Endodermal cell (in vitro differentiated cells): ENCODE measurements around the gene MTX3. TPM values are rescaled to one million over a fixed set of nuclear protein-coding genes. Genes with fewer than 3 reads are reported as not detected.
A peak's percentile ranks its signal among the peaks of the same experiment; 100 is the strongest.

ENCODE experiments used
- DNase-seq: peaks from one replicate; pipeline ENCODE4 v3.0.0-alpha.2; 2017
- H3K27ac ChIP-seq: 2 replicates; pipeline ENCODE4 v1.5.1; 2013; ENCODE audit warnings: mild to moderate bottlenecking, low read depth, low read length, moderate library complexity
- H3K27me3 ChIP-seq: 2 replicates; pipeline ENCODE4 v1.6.1; 2013; ENCODE audit warnings: mild to moderate bottlenecking, low read length, moderate library complexity; ENCODE audit not compliant: insufficient read depth, control insufficient read depth, poor library complexity, severe bottlenecking
- H3K36me3 ChIP-seq: 2 replicates; pipeline ENCODE4 v1.7.0; 2013; ENCODE audit warnings: mild to moderate bottlenecking, low read length, moderate library complexity; ENCODE audit not compliant: control insufficient read depth, insufficient read depth
- H3K4me1 ChIP-seq: one replicate; pipeline ENCODE4 v1.7.0; 2013; ENCODE audit warnings: low read length; ENCODE audit not compliant: control insufficient read depth, insufficient read depth
- H3K4me3 ChIP-seq: 2 replicates; pipeline ENCODE4 v1.5.1; 2013; ENCODE audit warnings: mild to moderate bottlenecking, low read length, moderate library complexity
- H3K9ac ChIP-seq: 2 replicates; pipeline ENCODE4 v1.6.1; 2013; ENCODE audit warnings: mild to moderate bottlenecking, low read length, moderate library complexity; ENCODE audit not compliant: poor library complexity, severe bottlenecking; ENCODE audit errors: extremely low read depth
- H3K9me3 ChIP-seq: 2 replicates; pipeline ENCODE4 v1.6.1; 2013; ENCODE audit warnings: mild to moderate bottlenecking, low read length, moderate library complexity; ENCODE audit not compliant: control insufficient read depth
- H3K27ac Mint-ChIP-seq: 2 replicates; pipeline ENCODE4 v1.8.0; 2020; ENCODE audit warnings: mixed read lengths
- H3K27me3 Mint-ChIP-seq: 2 replicates; pipeline ENCODE4 v1.8.0; 2021; ENCODE audit warnings: mild to moderate bottlenecking, mixed read lengths; ENCODE audit not compliant: insufficient read depth
- H3K36me3 Mint-ChIP-seq: 2 replicates; pipeline ENCODE4 v1.8.0; 2020; ENCODE audit warnings: low read depth, mixed read lengths
- H3K4me1 Mint-ChIP-seq: 2 replicates; pipeline ENCODE4 v1.8.0; 2020; ENCODE audit warnings: mixed read lengths
- H3K4me3 Mint-ChIP-seq: 2 replicates; pipeline ENCODE4 v1.8.0; 2020; ENCODE audit warnings: mild to moderate bottlenecking, moderate library complexity, mixed read lengths
- H3K9me3 Mint-ChIP-seq: 2 replicates; pipeline ENCODE4 v1.8.0; 2020; ENCODE audit warnings: mild to moderate bottlenecking, mixed read lengths
- CTCF ChIP-seq: fragments of 200-600 bp; sonication (generic); conservative IDR thresholded peaks from 2 replicates; pipeline ENCODE4 v1.5.0; 2021; ENCODE audit warnings: antibody characterized with exemption, mild to moderate bottlenecking
- WGBS, 2 experiments: methylation state at CpG; one replicate each; pipeline versions ENCODE4 v1.1.5 to v1.1.7; 2013; ENCODE audit warnings: missing lambda C conversion rate in 2 of 2, mixed read lengths in 1 of 2; ENCODE audit not compliant: insufficient coverage in 1 of 2, insufficient read length in 1 of 2; 5-methylcytosine and 5-hydroxymethylcytosine counted together
- total RNA-seq, 2 donors: library from RNA; stranded (reverse); fragmentation: NEBNext Ultra II Directional in 1 of 2; extraction: Animal tissue kit (Norgen Biotek cat#: 25700) in 1 of 2; gene quantifications; 2 replicates in 1 of 2; 3 replicates in 1 of 2; pipeline ENCODE4 v1.2.1, GENCODE V29; 2021

MTX3 gene
- total RNA-seq, 2 donors from 2014 or later: 25.7 to 39.7 TPM

GRCh38 chr5:79963261-79964061 lies 27.6 kb downstream of the MTX3 start:
- Mint-ChIP-seq H3K9me3 (peaks cover 5% of the 10 kb centered on the region), H3K4me3 (no peak overlapping the region), H3K27ac (no peak overlapping the region), H3K27me3 (peaks cover 2% of the 10 kb centered on the region), H3K4me1 (peaks cover 3% of the 10 kb centered on the region), H3K36me3 (no peaks in the 10 kb centered on the region)
- Histone ChIP-seq H3K9me3 (no peaks in the 10 kb centered on the region), H3K27ac (no peak overlapping the region), H3K36me3 (no peaks in the 10 kb centered on the region), H3K27me3 (no peaks in the 10 kb centered on the region), H3K9ac (no peak overlapping the region), H3K4me3 (no peak overlapping the region), H3K4me1 (no peaks in the 10 kb centered on the region)
- WGBS, 2 experiments: 85 to 89% methylated on average over 8 to 10 of the region's 10 CpGs
- DNase-seq: no peak
- TF ChIP-seq CTCF: no peak

GRCh38 chr5:79962575-79963222 lies 28.4 kb downstream of the MTX3 start:
- WGBS, 2 experiments: 86 to 87% methylated on average over 6 to 11 of the region's 11 CpGs
- no peak for DNase-seq
- no peak for TF ChIP-seq CTCF
- Mint-ChIP-seq H3K27me3 (peaks cover 2% of the 10 kb centered on the region), H3K4me1 (peaks cover 3% of the 10 kb centered on the region), H3K4me3 (no peak overlapping the region), H3K27ac (no peak overlapping the region), H3K9me3 (peaks cover 5% of the 10 kb centered on the region), H3K36me3 (no peaks in the 10 kb centered on the region)
- no peaks in the 10 kb centered on the region for H3K27me3 ChIP-seq
- peak overlapping the region; percentile 6 for H3K27ac ChIP-seq
- no peaks in the 10 kb centered on the region for H3K36me3 ChIP-seq
- H3K9ac ChIP-seq: no peak overlapping the region
- H3K9me3 ChIP-seq: no peaks in the 10 kb centered on the region
- no peak overlapping the region for H3K4me3 ChIP-seq
- H3K4me1 ChIP-seq: no peaks in the 10 kb centered on the region

- peak; percentile 19 for TF ChIP-seq CTCF
- H3K4me3 Mint-ChIP-seq: no peak overlapping the region
- WGBS, 2 experiments: 89 to 96% methylated on average over 5 to 9 of the region's 9 CpGs
- peak overlapping the region; percentile 6 for H3K27ac ChIP-seq
- H3K9me3 Mint-ChIP-seq: peaks cover 5% of the 10 kb centered on the region
- H3K36me3 Mint-ChIP-seq: no peaks in the 10 kb centered on the region
- no peaks in the 10 kb centered on the region for H3K4me1 ChIP-seq
- H3K36me3 ChIP-seq: no peaks in the 10 kb centered on the region
- H3K4me1 Mint-ChIP-seq: peaks cover 3% of the 10 kb centered on the region
- H3K4me3 ChIP-seq: no peak overlapping the region
- H3K9me3 ChIP-seq: no peaks in the 10 kb centered on the region
- H3K27ac Mint-ChIP-seq: no peak overlapping the region
- H3K9ac ChIP-seq: no peak overlapping the region
- H3K27me3 ChIP-seq: no peaks in the 10 kb centered on the region
- no peak for DNase-seq
- H3K27me3 Mint-ChIP-seq: no peaks in the 10 kb centered on the region
Measured at GRCh38 chr5:79961716-79962574, 29.1 kb downstream of the MTX3 start.
